ENCODE measurements around the gene FAHD2A.
"Not testable (repeated sequence)": the region's sequence is repeated elsewhere in the genome, so short reads cannot be mapped to it uniquely, and the experiment has no call there.

The FAHD2A gene

GRCh38 chr2:95376311-95377215 is 25.9 kb upstream of the FAHD2A start:
- DNase-seq = no peak

GRCh38 chr2:95377216-95378123 is 25.0 kb upstream of the FAHD2A start:
- DNase-seq = no peak

- DNase-seq = not testable (repeated sequence)
These were observed 24.2 kb upstream of the FAHD2A start for GRCh38 chr2:95378281-95378680.

GRCh38 chr2:95379371-95379831 is 23.1 kb upstream of the FAHD2A start:
- no peak for DNase-seq

- DNase-seq = no peak
These were observed 22.2 kb upstream of the FAHD2A start for GRCh38 chr2:95380280-95380679.

- DNase-seq = no peak
These were observed 21.8 kb upstream of the FAHD2A start for GRCh38 chr2:95380731-95381130.

GRCh38 chr2:95381212-95382191 is 21.0 kb upstream of the FAHD2A start:
- no peak for DNase-seq

- DNase-seq = no peak
These were observed 20.3 kb upstream of the FAHD2A start for GRCh38 chr2:95382192-95382591.

- no peak for DNase-seq
These were observed 19.5 kb upstream of the FAHD2A start for GRCh38 chr2:95382686-95383634.

GRCh38 chr2:95383635-95384027 is 18.9 kb upstream of the FAHD2A start:
- no peak for DNase-seq

- no peak for DNase-seq
These were observed 17.5 kb upstream of the FAHD2A start for GRCh38 chr2:95384854-95385569.

GRCh38 chr2:95385570-95385984 is 16.9 kb upstream of the FAHD2A start:
- DNase-seq = no peak

- DNase-seq = no peak
These were observed 16.5 kb upstream of the FAHD2A start for GRCh38 chr2:95386031-95386430.

- no peak for DNase-seq
These were observed 15.2 kb upstream of the FAHD2A start for GRCh38 chr2:95387358-95387757.

GRCh38 chr2:95388091-95388692 is 14.3 kb upstream of the FAHD2A start:
- DNase-seq = no peak

GRCh38 chr2:95388856-95389244 is 13.7 kb upstream of the FAHD2A start:
- no peak for DNase-seq

- DNase-seq = peak; percentile 23
These were observed 13.0 kb upstream of the FAHD2A start for GRCh38 chr2:95389245-95390119.

GRCh38 chr2:95390272-95390880 is 12.1 kb upstream of the FAHD2A start:
- DNase-seq = no peak
